Endothelial cell of umbilical vein (primary cell): ENCODE data around the gene NTRK2.

Experiments
- CTCF ChIP-seq, 2 donors: IDR thresholded peaks; 1 replicate in 1 of 2; 2 replicates in 1 of 2; pipeline ENCODE4 v1.5.1; 2011; ENCODE audit warnings: low read length in 2 of 2, mild to moderate bottlenecking in 2 of 2, moderate library complexity in 2 of 2, control low read depth in 1 of 2, inconsistent platforms in 1 of 2, low read depth in 1 of 2; ENCODE audit not compliant: insufficient read depth in 1 of 2; ENCODE audit errors: extremely low read depth in 1 of 2
- EZH2 ChIP-seq: IDR thresholded peaks from 2 replicates; pipeline ENCODE4 v1.6.1; 2012; ENCODE audit warnings: borderline replicate concordance, low read depth, mild to moderate bottlenecking, moderate library complexity, low read length, inconsistent platforms; ENCODE audit not compliant: severe bottlenecking
- FOS ChIP-seq: IDR thresholded peaks from 2 replicates; pipeline ENCODE4 v1.6.1; 2011; ENCODE audit warnings: mild to moderate bottlenecking, low read length, moderate library complexity, borderline replicate concordance; ENCODE audit not compliant: insufficient read depth
- GATA2 ChIP-seq: IDR thresholded peaks from 2 replicates; pipeline ENCODE4 v1.7.0; 2011; ENCODE audit warnings: low read depth, mild to moderate bottlenecking, moderate library complexity, mixed read lengths, low read length; ENCODE audit not compliant: insufficient read length, insufficient read depth
- JUN ChIP-seq: IDR thresholded peaks from 2 replicates; pipeline ENCODE4 v1.6.1; 2011; ENCODE audit warnings: borderline replicate concordance, low read depth; ENCODE audit not compliant: insufficient read length, insufficient read depth
- MYC ChIP-seq: IDR thresholded peaks from one replicate; pipeline ENCODE4 v1.6.1; 2011; ENCODE audit warnings: mild to moderate bottlenecking, low read depth, low read length
- POLR2A ChIP-seq: IDR thresholded peaks from 2 replicates; pipeline ENCODE4 v1.6.1; 2012; ENCODE audit warnings: low read depth, mild to moderate bottlenecking, control low read depth, low read length
- POLR2AphosphoS5 ChIP-seq: IDR thresholded peaks from 2 replicates; pipeline ENCODE4 v1.6.1; 2012; ENCODE audit warnings: low read depth, mild to moderate bottlenecking, control low read depth, low read length, moderate library complexity; ENCODE audit not compliant: insufficient read depth
- TF ChIP-seq, protein P1 (sequence below): IDR thresholded peaks from 2 replicates; pipeline ENCODE4 v1.6.1; 2011; ENCODE audit not compliant: insufficient read depth, insufficient read length

- TF ChIP-seq EZH2: no peak
- no peak for TF ChIP-seq POLR2A
- no peak for TF ChIP-seq CTCF (IDR thresholded peaks at IDR 0.05; ENCODE audit: extremely low read depth in 1 of 2, insufficient read depth in 1 of 2, low read depth in 1 of 2, low read length in 2 of 2)
- no peak for TF ChIP-seq MYC
- TF ChIP-seq POLR2AphosphoS5: no peak
- TF ChIP-seq, protein P1, sequence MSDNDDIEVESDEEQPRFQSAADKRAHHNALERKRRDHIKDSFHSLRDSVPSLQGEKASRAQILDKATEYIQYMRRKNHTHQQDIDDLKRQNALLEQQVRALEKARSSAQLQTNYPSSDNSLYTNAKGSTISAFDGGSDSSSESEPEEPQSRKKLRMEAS: no peak
- no peak for TF ChIP-seq FOS
- no peak for TF ChIP-seq JUN
- TF ChIP-seq GATA2: no peak
These were observed 375.7 kb downstream of the NTRK2 start for GRCh38 chr9:85045271-85045670.
